GM10266 (cell line): ENCODE results near the gene PIEZO2.
"Not testable (repeated sequence)": the region's sequence is repeated elsewhere in the genome, so short reads cannot be mapped to it uniquely, and the experiment has no call there.

Experiments used
- DNase-seq: peaks from one replicate; pipeline ENCODE4 v3.0.0; 2012; ENCODE audit errors: extremely low spot score
- CTCF ChIP-seq: IDR thresholded peaks from 2 replicates; pipeline ENCODE4 v1.5.1; 2012; ENCODE audit warnings: mild to moderate bottlenecking, low read depth; ENCODE audit not compliant: control insufficient read depth, insufficient read depth; ENCODE audit errors: missing control alignments

Gene PIEZO2

GRCh38 chr18:11175266-11175979, 26.1 kb upstream of the PIEZO2 start:
- DNase-seq, result no peak
- no peak for TF ChIP-seq CTCF

- not testable (repeated sequence) for DNase-seq
These were observed 24.8 kb upstream of the PIEZO2 start for GRCh38 chr18:11174179-11174578.

- no peak for DNase-seq
- TF ChIP-seq CTCF, result no peak
These were observed 18.4 kb upstream of the PIEZO2 start for GRCh38 chr18:11167778-11168177.

- TF ChIP-seq CTCF, result no peak
- no peak for DNase-seq
These were observed 16.6 kb upstream of the PIEZO2 start for GRCh38 chr18:11165952-11166351.

GRCh38 chr18:11165138-11165537, 15.8 kb upstream of the PIEZO2 start:
- DNase-seq, result no peak
- no peak for TF ChIP-seq CTCF

- no peak for DNase-seq
- TF ChIP-seq CTCF, result peak; percentile 61
These were observed 14.3 kb upstream of the PIEZO2 start for GRCh38 chr18:11163665-11164064.

GRCh38 chr18:11162889-11163288, 13.5 kb upstream of the PIEZO2 start:
- DNase-seq, result no peak
- no peak for TF ChIP-seq CTCF

- TF ChIP-seq CTCF, result no peak
- DNase-seq, result no peak
These were observed 13.1 kb upstream of the PIEZO2 start for GRCh38 chr18:11162462-11162861.
